A673 (cell line): ENCODE results near the gene FHL1. TPM values are rescaled to one million over a fixed set of nuclear protein-coding genes. Genes with fewer than 3 reads are reported as not detected.

Experiments
- BruUV-seq: library from RNA; stranded (reverse); fragments of 400-500 nt; replicated peaks from 2 replicates; lab custom pipeline; 2021; lab: Mats Ljungman, UMichigan
- CTCF ChIA-PET: fragments of 300-600 bp; sonication (Branson Sonifier 250); formaldehyde crosslinking; loops from one replicate; lab custom pipeline; 2022; ENCODE audit warnings: antibody characterized with exemption; lab: Charles Lee
- POLR2A ChIA-PET: fragments of 300-600 bp; sonication (Branson Sonifier 250); formaldehyde crosslinking; loops from one replicate; lab custom pipeline; 2022; ENCODE audit warnings: antibody characterized with exemption; ENCODE audit not compliant: low non-redundant PET; lab: Charles Lee
- DNase-seq: peaks from one replicate; pipeline ENCODE4 v3.0.0-alpha.2; 2015; ENCODE audit warnings: low spot score
- H3K27ac ChIP-seq: fragments of 200-600 bp; sonication (generic); 2 replicates; pipeline ENCODE4 v1.5.1; 2016; ENCODE audit warnings: mixed run types, low read depth, mild to moderate bottlenecking, mixed read lengths, antibody characterized with exemption, low read length; ENCODE audit not compliant: poor library complexity, severe bottlenecking
- H3K27me3 ChIP-seq: fragments of 200-600 bp; sonication (generic); replicated peaks from 2 replicates; pipeline ENCODE4 v1.6.1; 2017; ENCODE audit warnings: mixed run types, low read depth, mild to moderate bottlenecking, mixed read lengths, antibody characterized with exemption, low read length; ENCODE audit not compliant: insufficient read depth, poor library complexity
- H3K36me3 ChIP-seq: fragments of 200-600 bp; sonication (generic); 2 replicates; pipeline ENCODE4 v1.6.1; 2016; ENCODE audit warnings: mixed run types, mild to moderate bottlenecking, mixed read lengths, antibody characterized with exemption, low read length; ENCODE audit not compliant: insufficient read depth, poor library complexity, severe bottlenecking
- H3K4me1 ChIP-seq: fragments of 200-600 bp; sonication (generic); 2 replicates; pipeline ENCODE4 v1.6.1; 2017; ENCODE audit warnings: mixed run types, mild to moderate bottlenecking, mixed read lengths, antibody characterized with exemption, low read length; ENCODE audit not compliant: insufficient read depth, poor library complexity, severe bottlenecking
- H3K4me3 ChIP-seq: fragments of 200-600 bp; sonication (generic); 2 replicates; pipeline ENCODE4 v1.5.1; 2016; ENCODE audit warnings: low read depth, mixed run types, mild to moderate bottlenecking, mixed read lengths, low read length; ENCODE audit not compliant: poor library complexity, severe bottlenecking
- H3K9me3 ChIP-seq: fragments of 200-600 bp; sonication (generic); 2 replicates; pipeline ENCODE4 v1.6.1; 2016; ENCODE audit warnings: mixed run types, low read depth, mild to moderate bottlenecking, mixed read lengths, antibody characterized with exemption, low read length; ENCODE audit not compliant: poor library complexity, severe bottlenecking
- EZH2 ChIP-seq: fragments of 200-600 bp; sonication (generic); IDR thresholded peaks from 2 replicates; pipeline ENCODE4 v1.6.1; 2017; ENCODE audit warnings: borderline replicate concordance, low read depth, mild to moderate bottlenecking, mixed read lengths, antibody characterized with exemption, low read length; ENCODE audit not compliant: poor library complexity, severe bottlenecking
- intact Hi-C: fragments of 100-400 bp; cut with micrococcal nuclease; formaldehyde crosslinking; loops from one replicate; pipeline ENCODE4 v1.10.0; 2022; ENCODE audit not compliant: unreplicated experiment
- total RNA-seq: library from RNA; stranded (reverse); gene quantifications from 2 replicates; pipeline ENCODE4 v1.2.3, GENCODE V29; 2021
- TF ChIP-seq, protein P1 (sequence below): fragments of 300-800, 200-600 bp; sonication (generic); conservative IDR thresholded peaks from 2 replicates; pipeline ENCODE4 v1.5.1; 2017; ENCODE audit warnings: low read depth, mild to moderate bottlenecking, antibody characterized with exemption, low read length, moderate library complexity, mixed read lengths

Gene FHL1
- total RNA-seq, 1 experiment from 2014 or later, result 14.9 TPM

DNA sequence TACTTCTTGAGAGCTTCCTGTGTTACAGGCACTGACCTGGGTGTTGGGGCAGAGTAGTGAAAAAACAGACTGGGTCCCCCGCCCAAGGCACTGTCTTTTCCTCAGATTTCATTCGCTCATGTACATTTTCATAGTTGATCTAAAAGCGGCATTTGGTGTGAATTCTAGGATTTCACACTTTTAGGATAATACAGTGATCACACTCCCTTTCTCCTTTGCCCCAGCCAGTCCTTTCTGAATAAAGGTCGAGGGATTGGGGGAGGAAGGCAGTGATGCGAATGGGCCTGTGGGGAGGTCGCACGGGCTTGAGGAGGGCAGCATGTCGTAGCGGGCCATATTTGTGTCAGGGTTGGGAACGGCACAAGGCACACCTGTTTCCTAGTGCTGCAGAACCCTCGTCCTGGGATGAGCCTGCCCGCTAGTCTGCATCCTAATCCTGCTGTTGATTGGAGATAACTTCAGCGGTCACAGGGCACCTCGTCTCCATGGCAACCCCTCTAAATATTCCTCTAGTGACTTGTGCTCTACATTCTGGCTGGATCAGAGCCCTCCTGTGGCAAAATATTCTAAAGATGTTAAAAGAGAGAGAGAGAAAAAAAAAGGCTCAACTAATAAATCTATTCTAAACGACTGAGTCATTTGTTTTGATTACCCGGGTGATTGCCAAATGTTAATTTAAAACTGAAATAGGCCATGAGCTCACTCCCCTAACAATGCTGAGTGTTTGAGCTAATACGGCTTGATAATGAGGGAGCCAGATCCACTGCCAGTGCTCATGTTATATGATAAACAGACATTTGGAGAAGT lies 21.8 kb downstream of the FHL1 start:
- Histone ChIP-seq H3K4me3 (no peak overlapping the region), H3K27me3 (no peaks in the 10 kb centered on the region), H3K9me3 (no peaks in the 10 kb centered on the region), H3K27ac (no peak overlapping the region), H3K4me1 (no peaks in the 10 kb centered on the region), H3K36me3 (no peaks in the 10 kb centered on the region)
- CTCF ChIA-PET, result no interaction called here
- no peak for TF ChIP-seq EZH2
- TF ChIP-seq, protein P1, sequence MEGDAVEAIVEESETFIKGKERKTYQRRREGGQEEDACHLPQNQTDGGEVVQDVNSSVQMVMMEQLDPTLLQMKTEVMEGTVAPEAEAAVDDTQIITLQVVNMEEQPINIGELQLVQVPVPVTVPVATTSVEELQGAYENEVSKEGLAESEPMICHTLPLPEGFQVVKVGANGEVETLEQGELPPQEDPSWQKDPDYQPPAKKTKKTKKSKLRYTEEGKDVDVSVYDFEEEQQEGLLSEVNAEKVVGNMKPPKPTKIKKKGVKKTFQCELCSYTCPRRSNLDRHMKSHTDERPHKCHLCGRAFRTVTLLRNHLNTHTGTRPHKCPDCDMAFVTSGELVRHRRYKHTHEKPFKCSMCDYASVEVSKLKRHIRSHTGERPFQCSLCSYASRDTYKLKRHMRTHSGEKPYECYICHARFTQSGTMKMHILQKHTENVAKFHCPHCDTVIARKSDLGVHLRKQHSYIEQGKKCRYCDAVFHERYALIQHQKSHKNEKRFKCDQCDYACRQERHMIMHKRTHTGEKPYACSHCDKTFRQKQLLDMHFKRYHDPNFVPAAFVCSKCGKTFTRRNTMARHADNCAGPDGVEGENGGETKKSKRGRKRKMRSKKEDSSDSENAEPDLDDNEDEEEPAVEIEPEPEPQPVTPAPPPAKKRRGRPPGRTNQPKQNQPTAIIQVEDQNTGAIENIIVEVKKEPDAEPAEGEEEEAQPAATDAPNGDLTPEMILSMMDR, result no peak
- peak; percentile 58 for DNase-seq
- POLR2A ChIA-PET, result no interaction called here
- BruUV-seq, result no TSS peak
- intact Hi-C loops, result loop anchor here (10.0 kb wide), 1 partner anchor 526 kb away; no protein-coding TSS in a partner anchor

DNA sequence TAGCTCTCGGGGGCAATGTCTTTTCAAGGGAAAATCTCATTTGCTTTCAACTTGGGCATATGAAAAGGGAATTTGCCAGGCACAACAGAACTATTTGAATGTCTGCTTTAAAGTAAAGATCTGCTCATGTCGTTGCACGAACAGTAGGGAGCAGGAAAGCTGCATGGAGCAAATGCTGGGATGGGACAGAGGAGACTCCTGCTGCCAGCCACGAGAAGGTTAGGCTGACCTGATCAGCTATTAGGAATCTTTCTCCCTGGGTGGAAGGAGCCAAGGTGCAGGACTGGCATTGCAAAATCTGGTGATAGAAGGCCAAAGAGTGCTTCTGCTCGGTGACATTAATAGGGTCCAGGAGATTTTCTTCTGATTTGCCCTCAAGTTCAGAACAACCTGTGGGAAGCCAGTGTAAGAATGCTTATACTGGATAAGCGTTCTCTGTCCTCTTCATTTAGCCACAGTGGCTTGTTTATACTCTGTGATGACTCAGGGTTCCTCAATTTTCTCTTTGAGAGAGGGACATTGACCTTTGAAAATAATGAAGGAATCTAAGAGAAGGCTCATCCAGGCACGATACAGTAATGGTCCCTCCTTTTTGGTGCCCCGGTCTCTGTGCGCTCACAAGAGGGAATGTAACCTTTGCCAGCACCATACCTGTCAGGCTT lies 22.9 kb downstream of the FHL1 start:
- no peaks in the 10 kb centered on the region for H3K4me1 ChIP-seq
- ChIA-PET CTCF (no interaction called here), POLR2A (interaction anchor here (0.5 kb wide), 1 partner anchor 15 kb away, joined by 3 read pairs; no protein-coding TSS in a partner anchor)
- intact Hi-C loops, result no loop called here
- no peaks in the 10 kb centered on the region for H3K36me3 ChIP-seq
- no peak overlapping the region for H3K27ac ChIP-seq
- DNase-seq, result no peak
- BruUV-seq, result no TSS peak
- no peaks in the 10 kb centered on the region for H3K27me3 ChIP-seq
- H3K9me3 ChIP-seq, result no peaks in the 10 kb centered on the region
- H3K4me3 ChIP-seq, result no peak overlapping the region
- TF ChIP-seq EZH2, result no peak
- TF ChIP-seq, protein P1, result 0 out of 2 replicates have a peak, but pooled peaks have one; percentile 18

DNA sequence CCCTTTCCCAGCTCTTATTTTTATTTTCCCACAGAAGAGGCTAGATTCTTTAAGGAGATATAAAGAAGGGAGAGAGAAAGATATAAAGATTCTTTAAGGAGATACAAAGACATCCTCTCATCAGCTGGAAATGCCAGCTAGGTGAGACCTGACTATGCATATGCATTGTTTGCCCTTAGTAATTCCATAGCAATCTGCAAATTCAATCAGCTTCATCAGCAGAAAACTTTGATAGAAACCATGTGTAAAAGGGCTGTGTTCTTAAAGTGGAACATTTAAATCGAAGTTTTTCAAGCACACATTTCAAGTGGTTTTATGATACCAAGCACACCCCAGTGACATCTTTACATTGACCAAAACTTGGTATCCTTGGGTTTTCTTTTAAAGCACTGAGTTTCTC lies 24.1 kb downstream of the FHL1 start:
- no peak overlapping the region for H3K4me3 ChIP-seq
- H3K4me1 ChIP-seq, result no peaks in the 10 kb centered on the region
- no peak overlapping the region for H3K27ac ChIP-seq
- H3K9me3 ChIP-seq, result no peaks in the 10 kb centered on the region
- no peak for DNase-seq
- ChIA-PET CTCF (no interaction called here), POLR2A (no interaction called here)
- no peaks in the 10 kb centered on the region for H3K36me3 ChIP-seq
- intact Hi-C loops, result no loop called here
- no peaks in the 10 kb centered on the region for H3K27me3 ChIP-seq
- TF ChIP-seq, protein P1, result no peak
- no peak for TF ChIP-seq EZH2
- no TSS peak for BruUV-seq
